Effector memory CD4-positive, alpha-beta T cell (primary cell): ENCODE measurements around the gene ATP5PD.
"Not testable (repeated sequence)": the region's sequence is repeated elsewhere in the genome, so short reads cannot be mapped to it uniquely, and the experiment has no call there.

Source experiments
- DNase-seq, 3 donors: peaks; one replicate each; pipeline ENCODE4 v3.0.0-alpha.2; 2020
- H3K27ac ChIP-seq: 2 replicates; pipeline ENCODE4 v1.7.0; 2013; ENCODE audit warnings: mild to moderate bottlenecking, low read length, moderate library complexity; ENCODE audit not compliant: insufficient read depth, poor library complexity, severe bottlenecking
- H3K27me3 ChIP-seq: replicated peaks from 2 replicates; pipeline ENCODE4 v1.7.0; 2013; ENCODE audit warnings: mild to moderate bottlenecking, low read length; ENCODE audit not compliant: insufficient read depth, control insufficient read depth, poor library complexity, severe bottlenecking
- H3K36me3 ChIP-seq: 2 replicates; pipeline ENCODE4 v1.7.0; 2013; ENCODE audit warnings: mild to moderate bottlenecking, low read length, moderate library complexity; ENCODE audit not compliant: control insufficient read depth, insufficient read depth
- H3K4me1 ChIP-seq: 2 replicates; pipeline ENCODE4 v1.7.0; 2013; ENCODE audit warnings: low read length, mild to moderate bottlenecking; ENCODE audit not compliant: control insufficient read depth, insufficient read depth, poor library complexity, severe bottlenecking
- H3K4me3 ChIP-seq: 2 replicates; pipeline ENCODE4 v1.7.0; 2013; ENCODE audit warnings: low read length, low read depth, mild to moderate bottlenecking; ENCODE audit not compliant: insufficient read depth, poor library complexity, severe bottlenecking
- H3K9me3 ChIP-seq: 2 replicates; pipeline ENCODE4 v1.7.0; 2013; ENCODE audit warnings: mild to moderate bottlenecking, low read length, moderate library complexity; ENCODE audit not compliant: control insufficient read depth

ATP5PD gene

GRCh38 chr17:75034236-75034908, 12.4 kb downstream of the ATP5PD start:
- Histone ChIP-seq H3K27ac (peak overlapping the region; percentile 52), H3K36me3 (peaks cover 12% of the 10 kb centered on the region), H3K4me3 (peak overlapping the region; percentile 57), H3K4me1 (peaks cover 46% of the 10 kb centered on the region), H3K27me3 (no peaks in the 10 kb centered on the region), H3K9me3 (no peaks in the 10 kb centered on the region)
- peak; percentile 64 to 69 (median 65) for DNase-seq

GRCh38 chr17:75033346-75034235, 13.2 kb downstream of the ATP5PD start:
- DNase-seq, result peak; percentile 76 to 80 (median 78)
- H3K27ac ChIP-seq, result peak overlapping the region; percentile 35
- no peaks in the 10 kb centered on the region for H3K9me3 ChIP-seq
- H3K36me3 ChIP-seq, result peaks cover 4% of the 10 kb centered on the region
- no peaks in the 10 kb centered on the region for H3K27me3 ChIP-seq
- H3K4me3 ChIP-seq, result peak overlapping the region; percentile 57
- H3K4me1 ChIP-seq, result peaks cover 46% of the 10 kb centered on the region

- peak overlapping the region; percentile 35 for H3K27ac ChIP-seq
- no peaks in the 10 kb centered on the region for H3K27me3 ChIP-seq
- H3K4me3 ChIP-seq, result peak overlapping the region; percentile 57
- no peak for DNase-seq
- no peaks in the 10 kb centered on the region for H3K9me3 ChIP-seq
- H3K36me3 ChIP-seq, result no peaks in the 10 kb centered on the region
- peaks cover 46% of the 10 kb centered on the region for H3K4me1 ChIP-seq
Observed at GRCh38 chr17:75032720-75033280, 14.0 kb downstream of the ATP5PD start.

GRCh38 chr17:75031972-75032719, 14.6 kb downstream of the ATP5PD start:
- Histone ChIP-seq H3K27me3 (no peaks in the 10 kb centered on the region), H3K36me3 (no peaks in the 10 kb centered on the region), H3K9me3 (no peaks in the 10 kb centered on the region), H3K4me1 (peaks cover 43% of the 10 kb centered on the region), H3K4me3 (no peak overlapping the region), H3K27ac (peak overlapping the region; percentile 65)
- peak; percentile 33 to 53 (median 43) for DNase-seq

- Histone ChIP-seq H3K4me1 (peaks cover 28% of the 10 kb centered on the region), H3K4me3 (no peak overlapping the region), H3K27me3 (no peaks in the 10 kb centered on the region), H3K36me3 (no peaks in the 10 kb centered on the region), H3K27ac (no peak overlapping the region), H3K9me3 (no peaks in the 10 kb centered on the region)
- no peak for DNase-seq
Observed at GRCh38 chr17:75030161-75030560, 16.6 kb downstream of the ATP5PD start.

GRCh38 chr17:75026650-75027049, 20.1 kb downstream of the ATP5PD start:
- not testable (repeated sequence) for H3K4me1 ChIP-seq, H3K36me3 ChIP-seq, H3K9me3 ChIP-seq, DNase-seq, H3K4me3 ChIP-seq, H3K27ac ChIP-seq, H3K27me3 ChIP-seq

GRCh38 chr17:75025398-75025734, 21.4 kb downstream of the ATP5PD start:
- H3K9me3 ChIP-seq, DNase-seq, H3K4me1 ChIP-seq, H3K27me3 ChIP-seq, H3K27ac ChIP-seq, H3K4me3 ChIP-seq: not testable (repeated sequence)
- H3K36me3 ChIP-seq, result peaks cover 20% of the 10 kb centered on the region

GRCh38 chr17:75024686-75025397, 21.9 kb downstream of the ATP5PD start:
- Histone ChIP-seq H3K4me1 (no peaks in the 10 kb centered on the region), H3K4me3 (no peak overlapping the region), H3K27me3 (no peaks in the 10 kb centered on the region), H3K9me3 (no peaks in the 10 kb centered on the region), H3K36me3 (peaks cover 25% of the 10 kb centered on the region), H3K27ac (no peak overlapping the region)
- DNase-seq, result no peak

GRCh38 chr17:75020331-75021110, 26.2 kb downstream of the ATP5PD start:
- Histone ChIP-seq H3K4me3 (no peak overlapping the region), H3K36me3 (peaks cover 52% of the 10 kb centered on the region), H3K4me1 (no peaks in the 10 kb centered on the region), H3K27me3 (no peaks in the 10 kb centered on the region), H3K27ac (no peak overlapping the region), H3K9me3 (no peaks in the 10 kb centered on the region)
- DNase-seq, result no peak
